NCI-H1092 (cell line): ENCODE measurements around the gene ARID3A.
"Not testable (repeated sequence)": the region's sequence is repeated elsewhere in the genome, so short reads cannot be mapped to it uniquely, and the experiment has no call there.

ENCODE experiments used
- DNase-seq: peaks from one replicate; lab custom pipeline; 2025; lab: John Stamatoyannopoulos, UW

ARID3A gene

DNA sequence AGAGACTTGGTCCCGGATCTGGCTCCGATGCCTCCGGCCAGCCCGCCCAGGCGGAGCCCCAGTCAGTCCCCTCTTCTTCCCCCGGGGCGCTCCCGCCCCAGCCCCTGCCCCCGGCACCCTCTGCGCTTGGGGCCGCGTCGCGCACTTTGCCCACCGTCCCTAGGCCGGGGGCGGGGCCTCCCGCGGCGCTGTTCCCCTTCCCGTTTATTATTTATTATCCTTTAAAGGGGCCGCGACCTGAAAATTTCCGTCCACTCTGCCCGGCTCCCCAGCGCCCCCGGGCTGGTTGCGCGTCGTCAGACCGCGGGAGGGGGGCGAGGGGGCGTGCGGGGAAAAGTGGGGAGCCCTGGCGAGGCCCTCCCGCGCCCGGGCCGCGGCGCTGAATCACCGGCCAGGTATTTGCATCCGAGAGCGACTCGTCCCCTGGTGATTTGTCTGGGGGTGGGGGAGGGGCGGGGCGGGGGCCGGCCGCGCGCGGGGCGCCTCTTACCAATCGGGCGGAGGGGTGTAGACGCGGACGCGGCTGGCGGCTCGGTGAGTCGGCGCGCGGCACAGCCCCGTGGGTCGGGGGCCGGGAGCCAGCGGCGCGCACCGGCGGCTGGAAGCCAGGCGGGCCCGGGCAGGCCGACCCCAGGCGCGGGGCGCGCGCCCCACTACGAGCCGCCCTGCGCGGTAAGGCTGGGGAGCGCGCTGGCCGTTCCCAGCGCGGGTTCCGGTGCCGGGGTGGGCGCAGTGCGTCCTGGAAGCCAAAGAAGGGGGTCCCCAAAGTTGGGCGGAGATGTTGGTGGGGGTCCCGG, at the start of gene ARID3A:
TSS of gene ARID3A (plus strand) at position 510 of the 797 bp plus-strand sequence. CDS start 3,494 bp downstream, outside the sequence.
- DNase-seq = peak; percentile 77

DNA sequence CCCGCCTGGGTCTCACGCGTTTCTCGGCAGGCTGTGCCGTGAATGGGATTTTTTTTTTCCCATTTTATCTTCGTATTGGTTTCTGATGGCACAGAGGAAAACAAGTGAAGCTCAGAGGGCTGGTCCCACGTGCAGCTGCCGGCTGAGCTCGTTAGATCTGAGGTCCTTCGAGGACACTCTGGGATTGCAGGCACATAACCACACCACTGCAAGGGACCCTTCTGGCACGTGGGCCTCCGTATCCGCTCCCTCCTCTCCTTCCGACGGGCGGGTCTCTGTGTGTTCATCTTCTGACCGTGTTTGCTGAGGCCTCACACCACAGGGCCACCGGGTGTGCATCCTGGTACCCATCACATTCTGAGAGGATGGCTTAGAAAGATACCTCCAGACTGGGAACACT, 49.7 kb upstream of the ARID3A start:
- DNase-seq = no peak

GRCh38 chr19:876780-877314, 49.0 kb upstream of the ARID3A start:
- no peak for DNase-seq

DNA sequence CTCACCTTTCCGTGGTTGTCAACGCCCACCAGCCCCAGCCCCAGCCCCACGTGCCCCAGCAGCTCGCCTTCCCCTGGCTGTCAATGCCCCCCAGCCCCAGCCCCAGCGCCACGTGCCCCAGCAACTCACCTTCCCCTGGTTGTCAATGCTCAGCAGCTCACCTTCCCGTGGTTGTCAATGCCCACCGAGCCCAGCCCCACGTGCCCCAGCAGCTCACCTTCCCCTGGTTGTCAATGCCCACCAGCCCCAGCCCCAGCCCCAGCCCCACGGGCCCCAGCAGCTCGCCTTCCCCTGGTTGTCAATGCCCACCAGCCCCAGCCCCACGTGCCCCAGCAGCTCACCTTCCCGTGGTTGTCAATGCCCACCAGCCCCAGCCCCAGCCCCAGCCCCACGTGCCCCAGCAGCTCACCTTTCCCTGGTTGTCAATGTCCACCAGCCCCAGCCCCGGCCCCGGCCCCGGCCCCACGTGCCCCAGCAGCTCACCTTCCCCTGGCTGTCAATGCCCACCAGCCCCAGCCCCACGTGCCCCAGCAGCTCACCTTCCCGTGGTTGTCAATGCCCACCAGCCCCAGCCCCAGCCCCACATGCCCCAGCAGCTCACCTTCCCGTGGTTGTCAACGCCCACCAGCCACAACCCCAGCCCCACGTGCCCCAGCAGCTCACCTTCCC, 47.7 kb upstream of the ARID3A start:
- not testable (repeated sequence) for DNase-seq

GRCh38 chr19:878751-879561, 46.9 kb upstream of the ARID3A start:
- DNase-seq = not testable (repeated sequence)

DNA sequence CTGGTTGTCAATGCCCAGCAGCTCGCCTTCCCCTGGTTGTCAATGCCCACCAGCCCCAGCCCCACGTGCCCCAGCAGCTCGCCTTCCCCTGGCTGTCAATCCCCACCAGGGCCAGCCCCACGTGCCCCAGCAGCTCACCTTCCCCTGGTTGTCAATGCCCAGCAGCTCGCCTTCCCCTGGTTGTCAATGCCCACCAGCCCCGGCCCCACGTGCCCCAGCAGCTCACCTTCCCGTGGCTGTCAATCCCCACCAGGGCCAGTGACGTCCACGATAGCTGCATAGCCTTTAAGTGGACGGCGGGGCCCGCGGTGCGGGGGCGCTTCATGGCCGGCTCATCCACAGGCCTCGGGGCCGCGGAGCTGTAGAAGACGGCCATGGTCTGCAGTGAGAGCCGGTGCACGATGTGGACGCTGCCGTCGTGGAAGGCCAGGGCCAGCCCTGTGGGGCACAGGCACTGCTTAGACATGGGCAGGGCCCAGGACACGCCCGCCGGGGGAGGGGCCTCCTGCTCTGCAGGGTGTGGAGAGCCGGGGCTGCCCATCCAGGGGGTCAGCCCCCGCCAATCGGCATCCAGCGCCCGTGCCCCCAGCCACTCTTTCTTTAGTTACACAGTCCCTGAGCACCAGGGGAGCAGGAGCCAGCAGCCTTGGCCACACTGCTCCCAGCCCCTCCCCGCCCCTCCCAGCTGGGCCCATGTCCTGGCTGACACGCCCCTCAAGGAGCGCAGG, 46.0 kb upstream of the ARID3A start:
- DNase-seq = no peak

GRCh38 chr19:881385-882071, 44.3 kb upstream of the ARID3A start:
- no peak for DNase-seq

DNA sequence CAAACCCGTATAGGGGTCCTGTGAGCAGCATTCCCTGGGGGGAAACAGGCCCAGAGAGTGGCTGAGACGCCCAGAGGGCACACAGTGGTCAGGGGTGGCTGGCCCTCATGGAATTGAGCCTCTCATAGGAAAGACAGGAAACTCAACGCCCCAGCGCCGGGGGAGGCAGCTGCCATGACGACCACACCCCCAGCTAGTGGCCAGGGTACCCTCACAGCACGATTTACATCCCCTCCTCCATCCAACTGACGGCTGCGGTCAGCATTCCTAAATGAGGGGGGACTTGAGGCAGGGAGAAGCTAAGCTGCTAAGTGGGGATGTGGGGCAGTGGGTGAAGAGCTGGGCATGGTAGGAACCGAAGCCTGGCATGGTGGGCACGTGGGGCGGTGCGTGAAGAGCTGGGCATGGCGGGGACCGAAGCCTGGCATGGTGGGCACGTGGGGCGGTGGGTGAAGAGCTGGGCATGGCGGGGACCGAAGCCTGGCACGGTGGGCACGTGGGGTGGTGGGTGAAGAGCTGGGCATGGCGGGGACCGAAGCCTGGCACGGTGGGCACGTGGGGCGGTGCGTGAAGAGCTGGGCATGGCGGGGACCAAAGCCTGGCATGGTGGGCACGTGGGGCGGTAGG, 42.9 kb upstream of the ARID3A start:
- no peak for DNase-seq

DNA sequence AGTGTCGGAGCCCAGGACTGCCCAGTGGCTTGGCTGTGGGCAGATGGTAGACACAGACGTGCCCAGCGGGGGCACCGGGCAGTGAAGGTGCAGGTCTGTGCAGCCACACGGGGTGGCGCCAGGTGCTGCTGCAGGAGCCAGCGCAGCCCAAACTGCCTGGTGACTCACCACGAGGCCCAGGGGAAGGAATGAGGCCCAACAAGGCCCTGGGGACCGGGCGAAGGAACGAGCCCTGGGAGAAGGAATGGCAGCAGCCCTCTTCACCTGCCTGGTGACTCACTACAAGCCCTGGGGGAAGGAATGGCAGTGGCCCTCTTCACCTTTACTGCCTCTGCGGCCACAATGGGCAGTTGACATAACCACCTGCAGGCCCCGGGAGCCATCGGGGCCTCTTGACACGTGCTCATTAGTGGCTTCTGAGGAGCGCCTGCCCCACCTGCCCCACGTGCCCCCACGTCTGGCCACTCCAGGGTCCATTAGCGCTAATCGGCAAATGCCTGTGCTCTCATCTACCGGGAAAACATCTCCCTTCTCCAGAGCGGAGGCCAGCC, 42.1 kb upstream of the ARID3A start:
- no peak for DNase-seq

GRCh38 chr19:884420-885211, 41.2 kb upstream of the ARID3A start:
- DNase-seq = no peak

DNA sequence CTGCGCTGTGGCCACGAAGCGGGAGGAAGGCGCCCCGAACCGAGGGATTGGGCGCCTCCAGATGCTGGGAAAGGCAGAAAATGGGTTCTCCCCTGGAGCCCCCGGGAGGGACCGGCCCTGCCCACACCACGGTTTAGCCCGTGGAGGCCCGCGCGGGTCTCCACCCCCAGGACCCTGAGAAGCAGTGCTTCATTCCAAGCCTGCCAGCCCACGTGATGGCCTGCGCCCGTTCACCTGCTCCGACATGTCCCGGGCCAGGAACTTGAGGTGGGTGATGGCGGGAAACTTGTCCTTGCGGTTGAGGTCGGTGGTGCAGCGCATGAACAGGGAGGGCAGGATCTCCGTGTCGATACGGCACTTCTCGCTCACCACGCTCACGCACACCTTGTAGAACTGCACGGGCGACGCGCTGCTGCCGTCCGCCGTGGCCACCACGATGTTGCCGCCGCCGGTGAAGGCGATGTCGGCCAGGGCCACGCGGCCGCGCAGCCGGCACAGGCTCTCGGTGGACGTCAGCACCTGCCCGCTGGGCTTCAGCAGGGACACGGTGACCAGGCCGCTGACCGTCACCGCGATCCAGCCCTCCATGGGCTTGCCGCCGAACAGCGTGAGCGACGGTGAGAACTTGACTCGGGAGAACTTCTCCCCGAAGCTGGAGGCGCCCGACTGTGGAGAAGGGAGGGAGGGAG, 40.2 kb upstream of the ARID3A start:
- no peak for DNase-seq

DNA sequence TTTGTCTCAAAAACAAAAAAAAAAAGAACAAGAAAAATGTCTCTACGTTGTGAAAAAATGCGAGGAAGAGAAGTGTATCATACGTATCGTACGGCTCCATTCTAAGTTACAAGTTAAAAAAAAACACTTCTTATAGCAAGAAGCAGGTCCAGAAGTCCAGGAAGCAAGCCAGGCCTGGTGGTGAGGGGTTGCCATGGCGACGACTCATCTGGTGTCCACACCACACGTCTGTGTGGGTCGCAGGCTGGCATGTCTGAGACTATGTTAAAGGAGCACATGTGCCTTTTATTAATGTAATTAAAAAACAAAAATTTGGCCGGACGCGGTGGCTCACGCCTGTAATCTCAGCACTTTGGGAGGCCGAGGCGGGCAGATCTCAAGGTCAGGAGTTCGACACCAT, 38.8 kb upstream of the ARID3A start:
- no peak for DNase-seq

- no peak for DNase-seq
Observed at GRCh38 chr19:887599-887998, 38.2 kb upstream of the ARID3A start.

GRCh38 chr19:888581-889385, 37.1 kb upstream of the ARID3A start:
- DNase-seq = no peak

DNA sequence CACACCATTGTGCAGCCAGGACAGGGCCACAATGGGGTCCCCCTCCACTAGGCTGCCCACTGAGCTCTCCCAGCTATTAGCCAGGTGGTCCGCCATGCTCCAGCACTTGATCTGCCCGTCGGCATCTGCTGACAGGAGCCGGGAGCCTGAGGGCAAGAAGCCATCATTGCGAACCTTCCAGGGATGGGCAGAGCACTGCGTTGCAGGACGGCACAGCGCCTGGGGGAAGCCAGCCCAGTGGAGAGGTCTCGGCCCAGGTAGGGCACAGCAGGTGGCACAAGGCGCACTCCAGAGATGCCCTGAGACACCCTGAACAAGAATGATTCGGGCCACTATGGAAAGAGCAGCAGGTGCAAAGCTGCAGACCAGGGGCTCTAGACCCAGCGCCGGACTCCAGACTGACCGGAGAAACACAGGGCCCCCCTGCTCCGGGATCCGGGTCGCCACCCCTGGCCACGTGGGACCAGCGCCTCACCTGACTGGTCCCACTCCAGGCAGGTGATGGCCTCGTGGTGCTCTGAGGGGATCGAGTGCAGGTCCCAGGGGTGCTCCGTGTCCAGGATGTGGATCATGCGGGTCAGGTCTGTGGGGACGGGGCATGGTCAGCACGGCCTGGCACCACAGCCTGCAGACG, 36.1 kb upstream of the ARID3A start:
- no peak for DNase-seq

- DNase-seq = no peak
Observed at GRCh38 chr19:890831-891230, 35.0 kb upstream of the ARID3A start.

DNA sequence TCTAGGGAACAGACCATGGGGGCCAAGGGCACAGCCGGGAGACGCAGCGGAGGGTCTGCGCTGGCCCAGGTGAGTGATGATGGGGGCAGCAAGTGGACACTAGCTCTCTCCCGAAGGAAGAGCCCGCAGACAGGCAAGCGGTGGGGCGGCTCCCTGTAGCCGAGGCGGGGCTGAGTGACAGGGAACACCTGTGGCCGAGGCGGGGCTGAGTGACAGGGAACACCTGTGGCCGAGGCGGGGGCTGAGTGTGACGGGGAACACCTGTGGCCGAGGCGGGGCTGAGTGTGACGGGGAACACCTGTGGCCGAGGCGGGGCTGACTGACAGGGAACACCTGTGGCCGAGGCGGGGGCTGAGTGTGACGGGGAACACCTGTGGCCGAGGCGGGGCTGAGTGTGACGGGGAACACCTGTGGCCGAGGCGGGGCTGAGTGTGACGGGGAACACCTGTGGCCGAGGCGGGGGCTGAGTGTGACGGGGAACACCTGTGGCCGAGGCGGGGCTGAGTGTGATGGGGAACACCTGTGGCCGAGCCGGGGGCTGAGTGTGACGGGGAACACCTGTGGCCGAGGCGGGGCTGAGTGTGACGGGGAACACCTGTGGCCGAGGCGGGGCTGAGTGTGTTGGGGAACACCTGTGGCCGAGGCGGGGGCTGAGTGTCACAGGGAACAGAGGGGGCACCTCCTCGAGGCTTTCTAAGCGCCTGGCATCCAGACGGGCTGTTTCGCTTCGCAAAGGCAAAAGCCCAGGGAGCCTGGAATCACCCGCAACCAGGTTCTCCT, 34.2 kb upstream of the ARID3A start:
- not testable (repeated sequence) for DNase-seq
